GM12878 (cell line): ENCODE data around the gene PDLIM5. TPM values are rescaled to one million over a fixed set of nuclear protein-coding genes. Genes with fewer than 3 reads are reported as not detected.

Source experiments
- CEBPB ChIP-seq, 2 experiments: fragments of 150-350 bp in 1 of 2; IDR thresholded peaks; 2 replicates each; pipeline ENCODE4 v1.6.1; 2012 to 2014; ENCODE audit warnings: low read depth in 2 of 2, low read length in 2 of 2, borderline replicate concordance in 1 of 2, inconsistent platforms in 1 of 2
- NFYB ChIP-seq: IDR thresholded peaks from 2 replicates; pipeline ENCODE4 v1.6.1; 2011; ENCODE audit warnings: low read depth, mild to moderate bottlenecking, low read length, improper control_type of control experiment, moderate library complexity; ENCODE audit not compliant: insufficient read depth
- PML ChIP-seq: IDR thresholded peaks from 2 replicates; pipeline ENCODE4 v1.6.1; 2012; ENCODE audit warnings: low read length, inconsistent platforms
- POLR2AphosphoS2 ChIP-seq: IDR thresholded peaks from 2 replicates; pipeline ENCODE4 v1.6.1; 2011; ENCODE audit warnings: low read depth, mild to moderate bottlenecking, low read length, improper control_type of control experiment, moderate library complexity
- SUPT20H ChIP-seq: IDR thresholded peaks from 2 replicates; pipeline ENCODE4 v1.6.1; 2011; ENCODE audit warnings: low read depth, mild to moderate bottlenecking, low read length, moderate library complexity, borderline replicate concordance; ENCODE audit not compliant: control insufficient read depth
- TCF3 ChIP-seq: IDR thresholded peaks from 2 replicates; pipeline ENCODE4 v1.6.1; 2012; ENCODE audit warnings: low read depth, mild to moderate bottlenecking, low read length, borderline replicate concordance; ENCODE audit not compliant: insufficient read depth
- polyA plus RNA-seq, 11 experiments: library from polyadenylated mRNA; depleted of rRNA in 4 of 11; unstranded in 6 of 11; stranded (reverse) in 5 of 11; fragments of >200 nt; fragmentation: Nextera tagmentation in 4 of 11; fragmentation: Illumina TruSeq in 1 of 11; extraction: Ambion mirVana in 4 of 11; extraction: Trizol in 1 of 11; gene quantifications; 1 replicate in 1 of 11; 2 replicates in 10 of 11; pipeline versions ENCODE4 v1.2.1 to v1.2.3, GENCODE V29; 2011 to 2016; ENCODE audit warnings: inconsistent platforms in 2 of 11, missing spikeins in 2 of 11, low read depth in 1 of 11
- total RNA-seq, 4 experiments: library from RNA; depleted of rRNA in 3 of 4; stranded (reverse); fragments of >200 nt in 3 of 4; fragmentation: Illumina TruSeq in 1 of 4; extraction: Trizol in 1 of 4; gene quantifications; 2 replicates each; pipeline versions ENCODE4 v1.2.1 to v1.2.3, GENCODE V29; 2013 to 2021
- TF ChIP-seq, protein P1 (sequence below): IDR thresholded peaks from 2 replicates; pipeline ENCODE4 v1.6.1; 2011; ENCODE audit warnings: mild to moderate bottlenecking, low read depth, low read length, moderate library complexity; ENCODE audit not compliant: insufficient replicate concordance
- TF ChIP-seq, protein P2 (sequence below): IDR thresholded peaks from 2 replicates; pipeline ENCODE4 v1.6.1; 2012; ENCODE audit warnings: mild to moderate bottlenecking, low read depth, low read length

Gene PDLIM5
- total and polyA plus RNA-seq, 10 of the 15 experiments (the other 5 are each of a cell fraction or from before 2014, with no cell fraction given): 10.0 to 52.9 (median 20.7) TPM

DNA sequence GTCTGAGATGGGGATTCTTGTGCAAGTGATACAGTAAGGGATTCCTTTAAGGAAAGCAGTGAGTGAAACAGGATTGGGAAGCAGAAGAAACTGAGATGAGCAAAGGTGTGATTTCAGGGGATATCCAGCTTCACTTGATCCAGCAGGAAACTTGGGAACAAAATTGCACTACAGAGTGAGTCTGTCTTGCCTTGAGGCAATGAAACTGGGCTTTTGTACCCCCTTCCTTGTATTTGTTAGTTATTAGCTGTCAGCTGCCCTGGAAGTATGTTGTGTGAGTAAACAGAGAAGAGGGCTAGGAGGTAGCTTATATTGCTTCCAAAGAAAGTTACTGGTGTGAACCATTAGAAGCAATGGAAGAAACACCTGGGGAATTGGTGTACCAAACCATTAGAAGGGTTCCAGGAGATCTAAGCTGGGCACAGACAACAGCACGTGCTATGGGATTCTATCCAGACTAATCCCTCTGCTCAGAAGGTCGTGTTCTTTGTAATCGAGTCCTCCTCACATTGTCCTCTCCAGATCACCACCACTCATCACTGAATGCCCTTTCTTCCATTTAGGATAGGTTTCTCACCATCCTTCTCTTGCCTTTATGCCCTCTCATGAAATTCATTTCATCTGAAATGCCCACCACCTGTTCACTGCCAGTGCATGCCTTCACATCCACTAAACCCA, 76.0 kb downstream of the PDLIM5 start (continued):
- TF ChIP-seq, protein P1, sequence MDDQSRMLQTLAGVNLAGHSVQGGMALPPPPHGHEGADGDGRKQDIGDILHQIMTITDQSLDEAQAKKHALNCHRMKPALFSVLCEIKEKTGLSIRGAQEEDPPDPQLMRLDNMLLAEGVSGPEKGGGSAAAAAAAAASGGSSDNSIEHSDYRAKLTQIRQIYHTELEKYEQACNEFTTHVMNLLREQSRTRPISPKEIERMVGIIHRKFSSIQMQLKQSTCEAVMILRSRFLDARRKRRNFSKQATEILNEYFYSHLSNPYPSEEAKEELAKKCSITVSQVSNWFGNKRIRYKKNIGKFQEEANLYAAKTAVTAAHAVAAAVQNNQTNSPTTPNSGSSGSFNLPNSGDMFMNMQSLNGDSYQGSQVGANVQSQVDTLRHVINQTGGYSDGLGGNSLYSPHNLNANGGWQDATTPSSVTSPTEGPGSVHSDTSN: no peak
- no peak for TF ChIP-seq TCF3
- TF ChIP-seq SUPT20H: no peak
- no peak for TF ChIP-seq NFYB
- TF ChIP-seq, protein P2, sequence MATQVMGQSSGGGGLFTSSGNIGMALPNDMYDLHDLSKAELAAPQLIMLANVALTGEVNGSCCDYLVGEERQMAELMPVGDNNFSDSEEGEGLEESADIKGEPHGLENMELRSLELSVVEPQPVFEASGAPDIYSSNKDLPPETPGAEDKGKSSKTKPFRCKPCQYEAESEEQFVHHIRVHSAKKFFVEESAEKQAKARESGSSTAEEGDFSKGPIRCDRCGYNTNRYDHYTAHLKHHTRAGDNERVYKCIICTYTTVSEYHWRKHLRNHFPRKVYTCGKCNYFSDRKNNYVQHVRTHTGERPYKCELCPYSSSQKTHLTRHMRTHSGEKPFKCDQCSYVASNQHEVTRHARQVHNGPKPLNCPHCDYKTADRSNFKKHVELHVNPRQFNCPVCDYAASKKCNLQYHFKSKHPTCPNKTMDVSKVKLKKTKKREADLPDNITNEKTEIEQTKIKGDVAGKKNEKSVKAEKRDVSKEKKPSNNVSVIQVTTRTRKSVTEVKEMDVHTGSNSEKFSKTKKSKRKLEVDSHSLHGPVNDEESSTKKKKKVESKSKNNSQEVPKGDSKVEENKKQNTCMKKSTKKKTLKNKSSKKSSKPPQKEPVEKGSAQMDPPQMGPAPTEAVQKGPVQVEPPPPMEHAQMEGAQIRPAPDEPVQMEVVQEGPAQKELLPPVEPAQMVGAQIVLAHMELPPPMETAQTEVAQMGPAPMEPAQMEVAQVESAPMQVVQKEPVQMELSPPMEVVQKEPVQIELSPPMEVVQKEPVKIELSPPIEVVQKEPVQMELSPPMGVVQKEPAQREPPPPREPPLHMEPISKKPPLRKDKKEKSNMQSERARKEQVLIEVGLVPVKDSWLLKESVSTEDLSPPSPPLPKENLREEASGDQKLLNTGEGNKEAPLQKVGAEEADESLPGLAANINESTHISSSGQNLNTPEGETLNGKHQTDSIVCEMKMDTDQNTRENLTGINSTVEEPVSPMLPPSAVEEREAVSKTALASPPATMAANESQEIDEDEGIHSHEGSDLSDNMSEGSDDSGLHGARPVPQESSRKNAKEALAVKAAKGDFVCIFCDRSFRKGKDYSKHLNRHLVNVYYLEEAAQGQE: no peak
- no peak for TF ChIP-seq POLR2AphosphoS2
- TF ChIP-seq CEBPB (IDR thresholded peaks at IDR 0.05; ENCODE audit: borderline replicate concordance in 1 of 2, low read depth in 2 of 2, low read length in 2 of 2): no peak
- TF ChIP-seq PML: no peak
